IMR-90 (cell line): ENCODE results near the gene PPP1R9B. TPM values are rescaled to one million over a fixed set of nuclear protein-coding genes. Genes with fewer than 3 reads are reported as not detected.

Experiments used
- BHLHE40 ChIP-seq: fragments of 150-350 bp; IDR thresholded peaks from 2 replicates; pipeline ENCODE4 v1.6.1; 2016; ENCODE audit warnings: mild to moderate bottlenecking, low read depth, low read length
- ELK1 ChIP-seq: fragments of 150-350 bp; IDR thresholded peaks from 2 replicates; pipeline ENCODE4 v1.6.1; 2016; ENCODE audit warnings: low read depth, mild to moderate bottlenecking, low read length, moderate library complexity, borderline replicate concordance
- FOS ChIP-seq: fragments of 150-350 bp; IDR thresholded peaks from 2 replicates; pipeline ENCODE4 v1.6.1; 2016; ENCODE audit warnings: low read depth, low read length
- MAZ ChIP-seq: IDR thresholded peaks from 2 replicates; pipeline ENCODE4 v1.6.1; 2012; ENCODE audit warnings: low read depth, mild to moderate bottlenecking, low read length, improper control_type of control experiment, moderate library complexity, borderline replicate concordance
- NFE2L2 ChIP-seq: fragments of 150-350 bp; IDR thresholded peaks from 2 replicates; pipeline ENCODE4 v1.6.1; 2016; ENCODE audit warnings: low read depth, mild to moderate bottlenecking, low read length
- RCOR1 ChIP-seq: IDR thresholded peaks from 2 replicates; pipeline ENCODE4 v1.6.1; 2012; ENCODE audit warnings: mild to moderate bottlenecking, low read length, improper control_type of control experiment; ENCODE audit not compliant: insufficient replicate concordance
- polyA plus RNA-seq, 3 experiments: library from polyadenylated mRNA; depleted of rRNA; stranded (reverse); fragments of >200 nt; gene quantifications; 2 replicates each; pipeline ENCODE4 v1.2.3, GENCODE V29; 2012; ENCODE audit warnings: low replicate concordance in 1 of 3
- total RNA-seq: library from RNA; depleted of rRNA; stranded (reverse); fragments of >200 nt; gene quantifications from 2 replicates; pipeline ENCODE4 v1.2.3, GENCODE V29; 2012

The PPP1R9B gene
- total and polyA plus RNA-seq, 2 of the 4 experiments (the other 2 are of a cell fraction): 23.0 to 28.0 TPM

- peak; percentile 31; the same call in 1 of the 2 replicates for TF ChIP-seq MAZ
- TF ChIP-seq NFE2L2: no peak
- no peak for TF ChIP-seq BHLHE40
- TF ChIP-seq RCOR1: no peak
- TF ChIP-seq ELK1: no peak
- TF ChIP-seq FOS: no peak
These were observed 35.4 kb upstream of the PPP1R9B start (continued) for GRCh38 chr17:50185631-50186471.
